Fibroblast of lung (primary cell): ENCODE results near the gene ZNG1F. TPM values are rescaled to one million over a fixed set of nuclear protein-coding genes. Genes with fewer than 3 reads are reported as not detected.
"Not testable (repeated sequence)": the region's sequence is repeated elsewhere in the genome, so short reads cannot be mapped to it uniquely, and the experiment has no call there.

Experiments
- DNase-seq, 2 donors: peaks; one replicate each; pipeline versions ENCODE4 v3.0.0 to v3.0.0-alpha.2; 2010; ENCODE audit warnings: low read depth in 2 of 2
- H2AFZ ChIP-seq: 2 replicates; pipeline ENCODE4 v1.5.1; 2012; ENCODE audit warnings: low read length, control low read depth, inconsistent platforms
- H3K27ac ChIP-seq: 2 replicates; pipeline ENCODE4 v1.5.1; 2011; ENCODE audit warnings: low read length, control low read depth; ENCODE audit not compliant: insufficient read depth
- H3K27me3 ChIP-seq: 2 replicates; pipeline ENCODE4 v1.5.1; 2011; ENCODE audit warnings: mild to moderate bottlenecking, low read length; ENCODE audit not compliant: control insufficient read depth, insufficient read depth
- H3K36me3 ChIP-seq: 2 replicates; pipeline ENCODE4 v1.5.1; 2011; ENCODE audit warnings: low read length; ENCODE audit not compliant: control insufficient read depth, insufficient read depth
- H3K4me1 ChIP-seq: 2 replicates; pipeline ENCODE4 v1.5.1; 2011; ENCODE audit warnings: low read length; ENCODE audit not compliant: control insufficient read depth, insufficient read depth; ENCODE audit errors: extremely low read depth
- H3K4me2 ChIP-seq: 2 replicates; pipeline ENCODE4 v1.5.1; 2011; ENCODE audit warnings: low read length, control low read depth; ENCODE audit not compliant: insufficient read depth; ENCODE audit errors: extremely low read depth
- H3K4me3 ChIP-seq, 4 experiments: fragments of 200-600 bp in 1 of 4; sonication (generic) in 1 of 4; replicated peaks in 1 of 4; 2 replicates each; pipeline ENCODE4 v1.5.1; 2011 to 2016; ENCODE audit warnings: low read length in 4 of 4, low read depth in 3 of 4, mild to moderate bottlenecking in 3 of 4, control low read depth in 2 of 4, inconsistent platforms in 1 of 4, mixed read lengths in 1 of 4; ENCODE audit not compliant: insufficient read depth in 1 of 4; ENCODE audit errors: control extremely low read depth in 1 of 4
- H3K79me2 ChIP-seq: 2 replicates; pipeline ENCODE4 v1.5.1; 2012; ENCODE audit warnings: mild to moderate bottlenecking, low read length, inconsistent platforms; ENCODE audit not compliant: control insufficient read depth, insufficient read depth
- H3K9ac ChIP-seq: 2 replicates; pipeline ENCODE4 v1.5.1; 2011; ENCODE audit warnings: mild to moderate bottlenecking, low read length, control low read depth; ENCODE audit not compliant: insufficient read depth
- H3K9me3 ChIP-seq: 2 replicates; pipeline ENCODE4 v1.5.1; 2012; ENCODE audit warnings: low read depth, low read length; ENCODE audit not compliant: control insufficient read depth, insufficient read depth
- H4K20me1 ChIP-seq: 2 replicates; pipeline ENCODE4 v1.5.1; 2011; ENCODE audit warnings: low read length; ENCODE audit not compliant: control insufficient read depth, insufficient read depth; ENCODE audit errors: extremely low read depth
- CTCF ChIP-seq, 2 donors: IDR thresholded peaks in 1 of 2; conservative IDR thresholded peaks in 1 of 2; 1 replicate in 1 of 2; 2 replicates in 1 of 2; pipeline ENCODE4 v1.5.1; 2011 to 2012; ENCODE audit warnings: low read length in 2 of 2, control low read depth in 1 of 2, inconsistent platforms in 1 of 2, low read depth in 1 of 2, mild to moderate bottlenecking in 1 of 2
- polyA plus RNA-seq, 2 donors: library from polyadenylated mRNA; depleted of rRNA in 1 of 2; stranded (reverse) in 1 of 2; unstranded in 1 of 2; fragments of >200 nt; gene quantifications; 2 replicates each; pipeline ENCODE4 v1.2.1, GENCODE V29; 2011 to 2012; ENCODE audit warnings: missing spikeins in 1 of 2
- total RNA-seq: library from RNA; depleted of rRNA; stranded (reverse); fragments of >200 nt; gene quantifications from 2 replicates; pipeline ENCODE4 v1.2.1, GENCODE V29; 2014

Gene ZNG1F
- total and polyA plus RNA-seq, 2 donors (not counting 1 experiment from before 2014, with no cell fraction given) = 3.8 to 5.0 TPM

GRCh38 chr9:41088450-41089059 is 100.6 kb downstream of the ZNG1F start:
- not testable (repeated sequence) for H4K20me1 ChIP-seq, H3K27me3 ChIP-seq, H3K79me2 ChIP-seq, H3K36me3 ChIP-seq, H3K4me3 ChIP-seq, H3K9ac ChIP-seq, H3K27ac ChIP-seq, H3K4me1 ChIP-seq, H3K9me3 ChIP-seq, DNase-seq, H2AFZ ChIP-seq, H3K4me2 ChIP-seq
- TF ChIP-seq CTCF (conservative IDR thresholded peaks at IDR 0.05 in 1 of 2, IDR thresholded peaks at IDR 0.05 in 1 of 2; ENCODE audit: low read depth in 1 of 2, low read length in 2 of 2) = peak; percentile 14 to 17

GRCh38 chr9:41087929-41088328 is 101.2 kb downstream of the ZNG1F start:
- not testable (repeated sequence) for H2AFZ ChIP-seq, H3K9ac ChIP-seq, H3K79me2 ChIP-seq, H3K27me3 ChIP-seq, H3K4me1 ChIP-seq, H3K27ac ChIP-seq, H3K4me2 ChIP-seq, H3K4me3 ChIP-seq, H3K36me3 ChIP-seq, H3K9me3 ChIP-seq, DNase-seq, H4K20me1 ChIP-seq

- not testable (repeated sequence) for H3K4me1 ChIP-seq, H3K4me3 ChIP-seq, H3K4me2 ChIP-seq, H3K36me3 ChIP-seq, H3K79me2 ChIP-seq, H3K27me3 ChIP-seq, H3K9ac ChIP-seq, H4K20me1 ChIP-seq, H2AFZ ChIP-seq, H3K27ac ChIP-seq, H3K9me3 ChIP-seq
- peak; percentile 9 to 21 for DNase-seq
Observed at GRCh38 chr9:41087157-41087780, 101.8 kb downstream of the ZNG1F start.

GRCh38 chr9:41086685-41087084 is 102.4 kb downstream of the ZNG1F start:
- DNase-seq, H3K9ac ChIP-seq, H3K4me1 ChIP-seq, H4K20me1 ChIP-seq, H3K4me3 ChIP-seq, H3K36me3 ChIP-seq, H3K27me3 ChIP-seq, H3K4me2 ChIP-seq, H3K9me3 ChIP-seq, H3K27ac ChIP-seq, H2AFZ ChIP-seq, H3K79me2 ChIP-seq: not testable (repeated sequence)

GRCh38 chr9:41086215-41086614 is 102.9 kb downstream of the ZNG1F start:
- not testable (repeated sequence) for H3K9me3 ChIP-seq, H4K20me1 ChIP-seq, DNase-seq, H3K9ac ChIP-seq, H3K79me2 ChIP-seq, H3K4me2 ChIP-seq, H3K27ac ChIP-seq, H2AFZ ChIP-seq, H3K36me3 ChIP-seq, H3K27me3 ChIP-seq, H3K4me1 ChIP-seq, H3K4me3 ChIP-seq

- not testable (repeated sequence) for H2AFZ ChIP-seq, H3K79me2 ChIP-seq, H3K4me2 ChIP-seq, H3K4me1 ChIP-seq, H3K9ac ChIP-seq, H3K27me3 ChIP-seq, H3K36me3 ChIP-seq, H3K9me3 ChIP-seq, DNase-seq, H4K20me1 ChIP-seq, H3K4me3 ChIP-seq, H3K27ac ChIP-seq
Observed at GRCh38 chr9:41082358-41082757, 106.8 kb downstream of the ZNG1F start.
